GM21526 (cell line): Measurements from ENCODE around the gene LRRC8E.
A peak's percentile ranks its signal among the peaks of the same experiment; 100 is the strongest.
"Not testable (repeated sequence)": the region's sequence is repeated elsewhere in the genome, so short reads cannot be mapped to it uniquely, and the experiment has no call there.

Source experiments
- ATAC-seq: cut with Tn5 transposase; IDR thresholded peaks from one replicate; pipeline ENCODE4 v1.9.1; 2021; ENCODE audit warnings: moderate library complexity; ENCODE audit not compliant: unreplicated experiment, low FRiP score

The LRRC8E gene

DNA sequence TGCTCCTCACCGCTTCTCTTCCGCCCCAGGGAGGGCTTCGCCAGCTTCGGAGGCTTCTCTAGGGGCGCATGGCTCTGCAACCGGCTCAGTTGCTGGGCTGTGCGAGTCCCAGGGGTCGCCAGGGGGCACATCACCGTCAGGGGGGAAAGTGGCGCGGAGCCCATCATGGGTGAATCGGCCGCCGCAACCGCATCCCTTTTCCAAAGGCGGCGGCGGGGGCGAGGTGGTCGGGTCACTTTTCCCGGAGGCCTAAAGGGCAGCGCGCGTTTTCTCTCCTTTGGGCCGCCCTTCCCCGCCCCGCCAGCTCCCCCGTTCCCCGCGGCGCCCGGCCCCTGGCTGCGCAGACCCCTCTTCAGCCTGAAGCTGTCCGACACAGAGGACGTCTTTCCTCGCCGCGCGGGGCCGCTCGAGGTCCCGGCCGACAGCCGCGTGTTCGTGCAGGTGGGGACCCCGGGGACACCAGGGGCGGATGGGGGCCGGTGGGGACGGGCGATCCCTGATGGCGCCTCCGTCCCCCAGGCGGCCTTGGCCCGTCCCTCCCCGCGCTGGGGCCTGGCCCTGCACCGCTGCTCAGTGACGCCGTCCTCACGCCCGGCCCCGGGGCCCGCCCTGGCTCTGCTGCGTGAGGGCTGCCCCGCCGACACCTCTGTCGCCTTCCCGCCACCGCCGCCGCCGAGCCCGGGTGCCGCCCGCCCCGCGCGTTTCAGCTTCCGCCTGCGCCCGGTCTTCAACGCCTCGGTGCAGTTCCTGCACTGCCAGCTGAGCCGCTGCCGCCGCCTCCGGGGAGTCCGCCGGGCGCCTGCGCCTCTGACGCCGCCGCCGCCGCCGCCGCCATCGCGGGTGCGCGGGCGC is 28.0 kb downstream of the LRRC8E start:
- ATAC-seq, result no peak

DNA sequence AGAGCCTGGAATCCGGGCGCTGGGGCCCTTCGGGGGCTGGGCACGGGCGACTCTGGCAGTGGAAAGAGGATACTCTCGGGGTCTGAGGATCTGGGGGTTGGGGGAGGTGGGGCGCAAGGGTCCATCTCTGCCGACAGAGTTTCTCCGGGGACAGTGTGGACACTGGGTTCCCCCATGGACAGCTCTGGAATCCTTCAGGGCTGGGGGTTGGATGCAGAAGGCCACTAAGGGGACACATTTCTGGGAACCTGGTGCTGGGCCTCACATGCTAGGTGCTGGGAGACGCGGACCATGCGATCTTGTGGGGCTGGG is 28.6 kb downstream of the LRRC8E start:
- no peak for ATAC-seq

DNA sequence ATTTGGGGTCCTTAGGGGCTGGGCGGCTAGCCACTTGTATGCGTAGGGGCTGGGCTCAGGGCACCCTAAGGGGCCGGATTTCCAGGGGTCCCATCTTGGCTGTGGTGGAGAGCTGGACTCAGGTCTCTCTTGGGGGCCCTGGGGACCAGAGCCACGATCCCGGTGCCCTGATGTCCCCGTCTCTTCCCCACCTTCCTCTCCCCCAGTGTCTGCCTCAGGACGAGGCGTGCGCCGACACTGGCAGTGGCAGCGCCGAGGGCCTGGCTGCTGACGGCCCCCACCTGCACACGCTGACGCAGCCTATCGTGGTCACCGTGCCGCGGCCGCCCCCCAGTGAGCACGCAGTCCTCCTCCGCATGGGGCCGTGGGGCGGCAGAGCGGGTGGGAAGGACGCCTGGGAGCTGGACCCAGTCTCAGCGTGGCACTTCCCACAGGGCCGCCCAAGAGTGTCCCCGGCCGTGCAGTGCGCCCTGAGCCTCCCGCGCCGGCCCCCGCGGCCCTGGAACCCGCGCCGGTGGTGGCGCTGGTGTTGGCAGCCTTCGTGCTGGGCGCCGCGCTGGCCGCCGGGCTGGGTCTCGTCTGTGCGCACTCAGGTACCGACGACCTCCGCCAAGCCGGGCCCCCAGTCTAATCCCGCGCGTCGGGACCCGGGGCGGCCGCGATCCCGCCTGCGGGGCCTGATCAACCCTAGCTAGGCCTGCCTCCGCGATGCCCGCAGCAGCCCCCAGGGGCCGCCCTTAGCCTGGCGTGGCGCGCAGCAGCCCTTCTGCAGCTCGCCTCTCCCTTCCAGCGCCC is 29.2 kb downstream of the LRRC8E start:
- ATAC-seq, result no peak

DNA sequence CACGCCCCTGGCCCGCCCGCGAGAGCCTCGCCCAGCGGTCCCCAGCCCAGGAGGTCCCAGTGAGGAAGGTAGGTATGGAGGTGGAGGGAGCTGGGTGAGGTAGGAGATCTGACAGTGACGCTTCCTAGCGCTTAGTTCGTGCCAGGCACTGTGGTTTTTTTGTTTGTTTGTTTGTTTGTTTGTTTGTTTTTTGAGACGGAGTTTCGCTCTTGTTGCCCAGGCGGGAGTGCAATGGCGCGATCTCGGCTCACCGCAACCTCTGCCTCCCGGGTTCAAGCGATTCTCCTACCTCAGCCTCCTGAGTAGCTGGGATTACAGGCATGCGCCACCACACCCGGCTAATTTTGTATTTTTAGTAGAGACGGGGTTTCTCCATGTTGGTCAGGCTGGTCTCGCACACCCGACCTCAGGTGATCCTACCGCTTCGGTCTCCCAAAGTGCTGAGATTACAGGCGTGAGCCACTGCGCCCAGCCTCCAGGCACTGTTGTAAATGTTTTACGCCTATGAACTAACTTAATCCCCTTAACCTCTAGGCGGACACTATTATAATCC is 29.8 kb downstream of the LRRC8E start:
- not testable (repeated sequence) for ATAC-seq

DNA sequence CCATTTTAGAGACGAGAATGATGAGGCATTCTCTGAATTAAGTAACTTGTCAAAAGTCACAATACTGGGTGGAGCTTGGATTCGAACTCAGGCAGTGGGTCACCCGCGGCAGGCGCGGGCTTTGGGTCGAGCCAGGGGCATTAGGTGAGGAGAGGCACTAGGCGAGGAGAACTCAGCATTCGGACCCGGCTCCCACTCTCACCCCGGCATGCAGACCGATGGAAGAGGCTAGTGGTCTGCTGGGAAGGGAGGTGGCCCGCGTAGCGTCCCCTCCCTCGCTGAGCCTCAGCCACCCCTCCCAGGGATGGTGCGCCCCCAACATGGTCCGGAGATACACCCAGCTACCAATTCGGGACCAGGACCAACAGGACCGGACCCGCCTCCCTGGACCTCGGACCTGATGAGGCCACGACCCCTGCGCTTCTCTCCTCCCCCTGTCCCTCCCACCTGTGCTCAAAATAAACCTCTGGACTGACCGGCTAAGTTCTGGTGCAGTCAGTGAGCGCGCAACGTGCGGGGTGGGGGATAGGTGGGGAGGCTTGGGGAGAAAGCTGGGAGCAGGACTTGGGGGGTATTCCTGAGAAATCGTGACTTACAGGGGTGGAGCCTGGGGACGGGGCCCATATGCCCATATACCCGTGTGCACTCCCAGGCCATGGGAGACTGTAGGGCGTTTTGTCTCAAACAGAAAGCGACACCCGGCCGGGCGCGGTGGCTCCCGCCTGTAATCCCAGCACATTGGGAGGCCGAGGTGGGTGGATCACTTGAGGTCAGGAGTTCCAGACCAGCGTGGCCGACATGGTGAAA is 30.5 kb downstream of the LRRC8E start:
- ATAC-seq, result no peak

DNA sequence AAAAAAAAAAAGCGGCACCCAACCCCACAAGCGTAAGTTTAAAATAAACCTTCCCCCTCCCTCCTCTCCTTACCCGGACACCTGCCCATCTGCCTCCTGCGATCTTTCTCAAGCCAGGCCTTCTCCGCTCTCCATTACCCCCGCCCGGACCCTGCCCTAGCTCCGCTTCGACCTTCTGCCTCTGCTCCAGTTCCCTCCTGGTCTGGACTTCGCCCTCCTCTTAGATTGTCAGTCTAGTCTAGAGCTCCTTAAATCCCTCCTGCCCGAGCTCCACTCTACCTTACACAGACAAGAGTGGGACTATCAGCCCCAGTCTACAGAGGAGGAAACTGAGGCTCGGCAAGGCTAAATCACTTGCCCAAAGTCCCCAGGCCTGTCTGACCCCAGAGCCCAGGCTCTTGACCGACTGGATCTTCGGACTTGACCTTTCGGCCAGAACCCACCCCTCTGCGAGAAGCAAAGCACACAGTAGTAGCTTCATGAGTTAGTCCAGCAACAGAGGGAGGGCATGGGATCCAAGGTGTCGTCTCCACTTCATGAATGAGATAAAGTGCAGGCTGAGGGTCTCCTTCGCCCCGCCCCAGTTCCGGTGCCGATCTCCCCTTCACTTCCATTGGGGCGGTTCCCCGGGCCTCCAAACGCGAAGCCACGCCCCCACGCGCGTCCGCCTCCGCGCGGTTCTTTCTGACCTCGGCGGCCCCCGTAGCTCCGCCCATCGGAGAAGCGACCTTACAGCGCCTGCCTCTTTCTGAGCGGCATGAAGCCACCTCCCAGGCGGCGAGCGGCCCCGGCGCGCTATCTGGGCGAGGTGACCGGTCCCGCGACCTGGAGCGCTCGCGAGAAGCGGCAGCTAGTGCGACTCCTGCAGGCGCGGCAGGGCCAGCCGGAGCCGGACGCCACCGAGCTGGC is 31.6 kb downstream of the LRRC8E start, which contains the start of gene SNAPC2:
SNAPC2 (plus strand) TSS at position 729 of the 909 bp plus-strand sequence; CDS start at position 758, 29 bp downstream.
- ATAC-seq, result peak; percentile 39

DNA sequence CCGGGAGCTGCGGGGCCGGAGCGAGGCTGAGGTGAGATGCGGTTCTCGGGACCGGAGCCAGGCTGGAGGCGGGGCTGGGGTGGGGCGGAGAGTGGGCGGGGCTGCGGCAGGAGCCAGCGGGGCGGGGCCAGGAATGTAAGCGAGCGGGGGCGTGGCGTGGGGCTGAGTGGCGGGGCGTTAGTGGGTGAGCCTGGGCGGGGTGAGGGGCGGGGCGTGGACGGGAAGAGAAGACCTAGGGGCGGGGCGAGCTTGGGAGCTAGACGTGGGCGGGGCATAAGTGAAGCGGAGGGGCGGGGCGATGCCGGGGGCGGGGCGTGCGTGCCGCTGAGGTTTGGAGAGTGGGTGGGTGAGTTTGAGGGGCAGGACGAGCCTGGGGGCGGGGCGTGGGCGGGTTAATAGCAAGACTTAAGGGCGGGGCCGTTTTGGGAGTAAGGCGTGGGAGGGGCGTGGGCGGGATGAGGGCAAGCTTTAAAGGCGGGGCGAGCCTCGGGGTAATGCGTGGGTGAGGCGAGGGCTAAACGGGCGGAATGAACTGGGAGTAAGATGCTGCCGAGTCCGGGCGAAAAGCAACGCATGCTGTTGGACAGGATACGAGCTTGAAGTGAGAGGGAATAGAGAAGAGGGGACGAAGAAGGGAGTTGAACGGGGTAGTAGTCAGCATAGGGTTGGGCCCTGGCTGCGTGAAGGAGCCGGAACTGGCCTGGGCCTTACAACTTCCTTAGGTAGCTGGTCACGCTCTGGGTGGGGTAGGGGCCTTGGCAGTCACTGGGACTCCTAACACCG is 32.4 kb downstream of the LRRC8E start:
- peak; percentile 9 for ATAC-seq

DNA sequence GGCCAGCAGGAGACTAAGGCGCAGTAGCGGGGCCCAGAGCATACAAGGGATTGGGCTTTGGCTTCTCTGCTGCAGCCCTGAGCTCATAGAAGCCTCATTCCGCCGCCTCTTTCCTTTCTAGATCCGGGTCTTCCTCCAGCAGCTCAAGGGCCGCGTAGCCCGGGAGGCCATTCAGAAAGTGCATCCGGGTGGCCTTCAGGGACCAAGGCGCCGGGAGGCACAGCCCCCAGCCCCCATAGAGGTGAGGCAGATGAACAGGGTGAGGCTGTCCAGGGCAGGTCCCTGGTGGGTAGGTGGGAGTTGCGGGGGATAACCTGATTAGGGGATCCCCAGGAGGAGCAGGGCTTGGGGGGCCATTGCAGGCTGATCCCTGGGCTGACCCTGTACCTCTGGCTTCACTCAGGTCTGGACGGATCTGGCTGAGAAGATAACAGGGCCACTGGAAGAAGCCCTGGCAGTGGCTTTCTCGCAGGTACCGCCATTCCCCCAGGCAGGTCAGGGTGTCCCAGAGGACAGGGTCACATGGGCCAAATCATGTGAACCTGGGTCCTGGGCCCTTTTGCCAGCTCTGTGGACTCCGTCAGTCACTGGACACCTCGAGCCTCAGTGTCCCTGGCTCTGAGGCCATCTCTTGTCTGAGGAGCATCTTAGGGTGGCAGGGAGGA is 33.1 kb downstream of the LRRC8E start:
- peak; percentile 1 for ATAC-seq

DNA sequence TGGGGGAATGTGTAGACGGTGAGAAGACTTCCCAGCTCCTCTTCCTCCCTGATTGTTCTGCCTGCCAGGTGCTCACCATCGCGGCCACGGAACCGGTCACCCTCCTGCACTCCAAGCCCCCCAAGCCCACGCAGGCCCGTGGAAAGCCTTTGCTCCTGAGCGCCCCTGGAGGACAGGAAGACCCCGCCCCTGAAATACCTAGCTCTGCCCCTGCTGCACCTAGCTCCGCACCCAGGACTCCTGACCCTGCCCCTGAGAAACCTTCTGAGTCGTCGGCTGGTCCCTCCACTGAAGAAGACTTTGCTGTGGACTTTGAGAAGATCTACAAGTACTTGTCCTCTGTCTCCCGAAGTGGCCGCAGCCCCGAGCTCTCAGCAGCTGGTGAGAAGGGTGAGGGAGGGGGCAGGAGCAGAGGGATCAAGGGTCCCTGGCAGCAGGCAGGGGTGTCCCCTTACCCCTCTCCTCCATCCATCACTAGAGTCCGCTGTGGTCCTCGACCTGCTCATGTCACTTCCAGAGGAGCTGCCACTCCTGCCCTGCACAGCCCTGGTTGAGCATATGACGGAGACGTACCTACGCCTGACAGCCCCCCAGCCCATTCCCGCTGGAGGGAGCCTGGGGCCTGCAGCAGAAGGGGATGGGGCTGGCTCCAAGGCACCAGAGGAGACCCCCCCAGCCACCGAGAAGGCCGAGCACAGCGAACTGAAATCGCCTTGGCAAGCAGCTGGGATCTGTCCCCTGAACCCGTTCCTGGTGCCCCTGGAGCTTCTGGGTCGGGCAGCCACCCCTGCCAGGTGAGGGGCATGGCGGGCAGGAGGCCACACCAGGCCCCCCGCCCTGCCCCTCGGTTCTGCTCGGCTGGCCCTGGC is 33.9 kb downstream of the LRRC8E start:
- no peak for ATAC-seq

DNA sequence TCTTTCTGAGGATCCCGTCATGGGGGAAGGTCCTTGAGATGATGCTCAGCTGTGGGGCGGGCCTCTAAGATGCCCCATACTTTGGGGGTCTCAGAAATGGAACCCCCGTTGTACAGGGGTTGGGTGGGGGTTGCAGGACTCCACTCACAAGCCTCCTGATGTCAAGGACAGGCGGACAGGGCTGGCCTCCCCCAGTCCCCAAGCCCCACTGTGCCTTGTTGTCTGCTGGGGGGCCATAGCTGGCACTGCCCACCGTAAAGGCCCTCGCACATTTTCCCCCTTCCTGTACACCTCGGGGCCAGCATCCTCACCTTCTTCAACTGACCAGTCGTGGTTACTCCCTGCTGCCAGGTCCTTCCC is 34.5 kb downstream of the LRRC8E start:
- ATAC-seq, result no peak

DNA sequence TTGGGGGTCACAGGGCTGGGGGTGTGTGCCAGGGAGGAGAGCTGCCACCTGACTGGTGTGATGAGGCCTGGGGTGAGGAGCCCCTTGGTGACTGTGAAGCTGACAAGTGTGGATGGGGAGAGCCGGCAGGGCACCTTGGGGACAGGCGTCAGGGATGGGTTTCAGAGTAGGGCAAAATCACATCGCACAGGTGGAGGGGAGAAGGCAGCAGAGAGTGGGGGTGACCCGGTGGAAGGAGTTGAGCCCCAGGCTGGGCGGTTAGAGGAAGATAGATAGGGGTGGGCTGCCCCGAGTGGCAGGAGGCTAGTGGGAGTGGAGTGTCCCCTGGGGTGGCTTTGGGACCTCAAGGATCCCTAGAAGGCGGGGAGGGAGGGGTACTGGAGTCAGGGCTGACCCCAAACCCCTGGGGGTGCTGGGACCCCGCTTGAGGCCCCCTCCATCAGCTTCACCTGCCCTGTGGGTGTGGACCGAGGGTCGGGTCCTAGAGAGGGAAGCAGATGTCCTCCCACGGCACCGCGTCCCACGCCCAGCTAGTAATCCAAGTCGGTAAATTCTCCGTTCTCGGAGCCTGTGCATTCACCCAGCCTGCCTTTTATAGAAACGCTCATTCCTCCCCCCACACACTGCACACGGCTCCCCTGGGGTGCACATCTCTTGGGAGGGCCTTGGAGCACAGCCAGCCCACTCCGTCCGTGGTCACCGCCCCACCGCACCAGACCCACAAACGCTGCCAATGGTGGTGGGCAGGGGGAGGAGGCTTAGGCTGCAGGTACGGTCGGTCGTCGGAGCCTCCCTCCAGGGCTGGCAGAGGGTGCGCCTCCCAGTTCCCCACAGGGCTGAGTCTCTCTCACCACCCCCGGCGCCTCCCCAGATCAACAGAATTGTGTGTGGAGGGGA is 35.2 kb downstream of the LRRC8E start:
- ATAC-seq, result no peak

DNA sequence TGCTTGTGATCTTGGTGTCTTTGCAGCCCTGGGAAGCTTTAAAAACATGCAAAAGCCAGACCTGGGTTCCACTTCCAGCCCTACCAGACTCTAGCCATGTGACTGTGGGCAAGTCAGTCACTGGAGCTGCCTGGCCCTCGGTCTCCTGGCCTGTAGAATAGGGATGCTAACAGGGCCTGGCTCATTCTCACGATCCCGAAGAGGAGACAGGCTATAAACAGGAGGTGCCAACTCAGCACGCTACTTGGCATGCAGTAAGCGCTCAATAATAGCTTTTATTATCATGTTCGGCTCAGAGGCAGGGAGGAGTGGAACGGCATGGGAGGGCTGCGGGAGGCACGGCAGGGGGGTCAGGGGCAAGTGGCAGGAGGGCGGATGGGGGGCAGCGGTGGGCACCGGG is 35.9 kb downstream of the LRRC8E start:
- no peak for ATAC-seq

DNA sequence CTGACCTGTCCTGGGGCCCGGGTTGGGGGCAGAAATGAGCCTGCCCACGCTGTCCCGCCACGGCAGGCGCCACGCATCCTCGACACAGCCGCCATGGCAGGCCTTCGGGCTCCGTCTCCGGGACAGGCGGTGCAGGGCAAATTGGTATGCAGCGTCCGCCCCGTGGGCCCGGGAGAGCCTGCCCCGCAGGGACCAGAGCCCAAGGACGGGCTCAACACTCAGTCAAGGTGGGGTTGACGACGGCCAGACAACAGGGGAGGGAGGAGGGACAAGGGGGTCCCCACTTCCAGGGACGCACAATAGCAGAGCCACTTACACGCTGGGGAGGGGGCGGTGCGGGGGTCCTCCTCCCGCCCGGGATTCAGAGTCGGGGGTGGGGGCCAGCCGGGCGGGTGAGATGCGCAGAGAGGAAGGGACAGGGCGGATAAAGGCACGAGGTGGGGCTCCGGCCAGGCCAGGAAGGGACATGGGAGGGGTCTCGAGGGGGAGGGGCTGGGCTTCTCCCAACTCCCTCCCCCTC is 36.4 kb downstream of the LRRC8E start:
- ATAC-seq, result no peak

DNA sequence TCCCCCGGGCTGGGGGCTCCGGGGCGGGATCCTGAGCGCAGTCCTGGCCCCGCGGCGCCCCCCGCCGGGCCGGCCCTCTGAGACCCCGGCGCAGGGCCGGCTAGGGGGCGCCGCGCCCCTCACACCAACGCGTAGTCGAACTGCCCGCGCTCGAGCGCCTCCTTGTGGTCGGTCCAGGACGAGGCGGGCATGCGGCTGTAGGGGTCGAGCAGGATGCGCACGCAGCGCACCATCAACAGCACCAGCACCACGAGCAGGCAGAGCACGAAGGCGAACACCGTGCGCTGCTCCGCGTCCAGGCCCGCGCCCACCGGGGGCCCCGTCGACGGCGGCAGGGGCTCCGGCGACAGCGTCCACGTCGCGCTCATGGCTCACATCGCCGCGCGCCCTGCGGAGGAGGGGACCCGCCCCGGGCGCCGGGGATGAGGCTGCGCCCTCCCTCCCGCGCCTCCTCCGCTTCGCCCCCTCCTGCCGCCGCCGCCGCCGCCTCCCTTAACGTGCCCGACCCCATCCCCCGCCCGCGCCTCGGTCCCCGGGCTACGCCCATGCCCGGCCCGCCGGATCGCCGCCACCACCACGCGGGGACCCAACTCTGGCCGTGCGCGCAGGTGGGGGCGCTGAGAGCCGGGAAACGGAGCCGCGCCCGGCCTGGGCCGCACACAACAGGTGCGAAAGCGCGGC is 37.0 kb downstream of the LRRC8E start:
- ATAC-seq, result no peak

DNA sequence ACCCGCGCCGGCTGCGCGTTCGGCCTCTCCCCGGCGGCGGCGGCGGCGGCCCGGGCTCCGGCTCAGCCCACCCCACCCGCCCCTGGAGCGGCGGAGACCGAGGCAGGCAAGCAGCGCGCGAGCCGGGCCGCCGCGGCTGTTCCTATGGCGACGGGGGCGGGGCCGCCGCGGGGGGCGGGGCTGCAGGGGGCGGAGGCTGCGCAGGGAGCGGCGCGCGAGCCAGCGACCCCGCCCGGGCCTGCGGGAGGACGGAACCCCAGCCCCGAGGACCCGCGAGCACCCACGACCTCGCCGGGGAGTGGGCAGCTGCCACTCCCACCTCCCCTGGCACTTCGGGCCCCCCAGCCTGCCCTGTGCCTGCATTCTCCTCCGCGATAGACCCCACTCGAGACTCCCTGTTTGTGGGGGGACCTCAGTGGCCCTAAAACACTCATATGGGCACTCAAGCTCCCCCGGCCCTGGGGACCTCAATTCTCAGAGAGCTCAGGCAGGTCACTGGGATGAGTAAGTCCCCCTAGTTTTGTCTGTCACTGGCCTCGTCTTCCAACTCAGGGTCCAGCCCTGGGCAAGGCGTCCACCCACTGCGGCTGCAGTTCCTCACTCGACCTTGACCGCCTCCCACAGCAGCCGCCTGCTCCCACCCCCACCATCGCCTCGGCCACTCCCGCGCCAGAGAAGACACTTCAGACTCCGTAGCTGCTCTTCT is 37.9 kb downstream of the LRRC8E start, which contains the start of gene CTXN1:
CTXN1 (minus strand) TSS at position 115 of the 706 bp plus-strand sequence. CDS start 597 bp downstream, outside the sequence.
- no peak for ATAC-seq
